T-helper 17 cell (primary cell): ENCODE data around the gene BMS1. TPM values are rescaled to one million over a fixed set of nuclear protein-coding genes. Genes with fewer than 3 reads are reported as not detected.
A peak's percentile ranks its signal among the peaks of the same experiment; 100 is the strongest.
"Not testable (repeated sequence)": the region's sequence is repeated elsewhere in the genome, so short reads cannot be mapped to it uniquely, and the experiment has no call there.

ENCODE experiments used
- ATAC-seq: fragments of 150-1000 bp; cut with Tn5 transposase; 2 replicates; pipeline ENCODE4 v1.10.0; 2021; ENCODE audit warnings: mild to moderate bottlenecking, moderate library complexity
- DNase-seq, 3 donors: peaks; one replicate each; pipeline versions ENCODE4 v3.0.0 to v3.0.0-alpha.2; 2020 to 2021
- H3K9me3 ChIP-seq: one replicate; pipeline ENCODE4 v1.7.0; 2013; ENCODE audit warnings: low read length, mild to moderate bottlenecking; ENCODE audit not compliant: control insufficient read depth, poor library complexity, severe bottlenecking
- H3K27ac Mint-ChIP-seq: one replicate; pipeline ENCODE4 v1.8.0; 2022; ENCODE audit warnings: mild to moderate bottlenecking, moderate library complexity, mixed read lengths
- H3K27me3 Mint-ChIP-seq: one replicate; pipeline ENCODE4 v1.8.0; 2022; ENCODE audit warnings: mixed read lengths
- H3K36me3 Mint-ChIP-seq: one replicate; pipeline ENCODE4 v1.8.0; 2022; ENCODE audit warnings: low read depth, mixed read lengths
- H3K4me1 Mint-ChIP-seq: one replicate; pipeline ENCODE4 v1.8.0; 2022; ENCODE audit warnings: mild to moderate bottlenecking, mixed read lengths
- H3K4me3 Mint-ChIP-seq: one replicate; pipeline ENCODE4 v1.8.0; 2022; ENCODE audit warnings: mild to moderate bottlenecking, moderate library complexity, mixed read lengths
- total RNA-seq, 4 donors: library from RNA in 2 of 4; stranded (reverse) in 2 of 4; gene quantifications; one replicate each; pipeline ENCODE4 v1.2.3 and lab custom pipeline; 2022 to 2026

The BMS1 gene
- total RNA-seq, 2 donors from 2014 or later: 13.0 to 14.2 TPM

- DNase-seq, H3K4me3 Mint-ChIP-seq, H3K4me1 Mint-ChIP-seq, H3K36me3 Mint-ChIP-seq, H3K27ac Mint-ChIP-seq, H3K9me3 ChIP-seq, ATAC-seq: not testable (repeated sequence)
- peaks cover 86% of the 10 kb centered on the region for H3K27me3 Mint-ChIP-seq
Observed at GRCh38 chr10:42860016-42860415, 77.4 kb downstream of the BMS1 start.

GRCh38 chr10:42862801-42863200, 80.2 kb downstream of the BMS1 start:
- not testable (repeated sequence) for DNase-seq, H3K36me3 Mint-ChIP-seq, H3K27ac Mint-ChIP-seq, ATAC-seq, H3K9me3 ChIP-seq, H3K4me3 Mint-ChIP-seq
- peaks cover 12% of the 10 kb centered on the region for H3K4me1 Mint-ChIP-seq
- H3K27me3 Mint-ChIP-seq: peaks cover 75% of the 10 kb centered on the region

- DNase-seq: no peak
- peaks cover 3% of the 10 kb centered on the region for H3K36me3 Mint-ChIP-seq
- peaks cover 9% of the 10 kb centered on the region for H3K4me1 Mint-ChIP-seq
- no peaks in the 10 kb centered on the region for H3K9me3 ChIP-seq
- no peak for ATAC-seq
- H3K27me3 Mint-ChIP-seq: peaks cover 58% of the 10 kb centered on the region
- no peak overlapping the region for H3K4me3 Mint-ChIP-seq
- peak overlapping the region; percentile 39 for H3K27ac Mint-ChIP-seq
Observed at GRCh38 chr10:42864575-42864974, 82.0 kb downstream of the BMS1 start.

- peaks cover 3% of the 10 kb centered on the region for H3K36me3 Mint-ChIP-seq
- H3K27ac Mint-ChIP-seq: no peak overlapping the region
- no peak for ATAC-seq
- no peaks in the 10 kb centered on the region for H3K9me3 ChIP-seq
- H3K27me3 Mint-ChIP-seq: peaks cover 57% of the 10 kb centered on the region
- peaks cover 9% of the 10 kb centered on the region for H3K4me1 Mint-ChIP-seq
- no peak for DNase-seq
- H3K4me3 Mint-ChIP-seq: peak overlapping the region; percentile 31
Observed at GRCh38 chr10:42865716-42866114, 83.1 kb downstream of the BMS1 start.

- H3K9me3 ChIP-seq: no peaks in the 10 kb centered on the region
- DNase-seq (peak in 1 of 3 donors; percentile 49), ATAC-seq (peak; percentile 71)
- Mint-ChIP-seq H3K4me1 (peaks cover 9% of the 10 kb centered on the region), H3K4me3 (peak overlapping the region; percentile 59), H3K27ac (no peak overlapping the region), H3K27me3 (peaks cover 53% of the 10 kb centered on the region), H3K36me3 (peaks cover 3% of the 10 kb centered on the region)
Observed at GRCh38 chr10:42866115-42866995, 83.8 kb downstream of the BMS1 start.

GRCh38 chr10:42867571-42867970, 85.0 kb downstream of the BMS1 start:
- Mint-ChIP-seq H3K36me3 (peaks cover 3% of the 10 kb centered on the region), H3K27me3 (peaks cover 53% of the 10 kb centered on the region), H3K4me1 (peaks cover 9% of the 10 kb centered on the region), H3K4me3 (no peak overlapping the region), H3K27ac (peak overlapping the region; percentile 45)
- DNase-seq (no peak), ATAC-seq (no peak)
- H3K9me3 ChIP-seq: no peaks in the 10 kb centered on the region

- H3K27me3 Mint-ChIP-seq: peaks cover 45% of the 10 kb centered on the region
- no peaks in the 10 kb centered on the region for H3K9me3 ChIP-seq
- H3K27ac Mint-ChIP-seq: no peak overlapping the region
- DNase-seq (no peak), ATAC-seq (no peak)
- H3K4me1 Mint-ChIP-seq: peaks cover 9% of the 10 kb centered on the region
- no peak overlapping the region for H3K4me3 Mint-ChIP-seq
- H3K36me3 Mint-ChIP-seq: peaks cover 3% of the 10 kb centered on the region
Observed at GRCh38 chr10:42868530-42868929, 85.9 kb downstream of the BMS1 start.

GRCh38 chr10:42869977-42870350, 87.4 kb downstream of the BMS1 start:
- H3K27me3 Mint-ChIP-seq: peaks cover 33% of the 10 kb centered on the region
- H3K9me3 ChIP-seq: no peaks in the 10 kb centered on the region
- no peaks in the 10 kb centered on the region for H3K36me3 Mint-ChIP-seq
- no peak for ATAC-seq
- no peak overlapping the region for H3K27ac Mint-ChIP-seq
- no peak for DNase-seq
- H3K4me1 Mint-ChIP-seq: peaks cover 9% of the 10 kb centered on the region
- peak overlapping the region; percentile 7 for H3K4me3 Mint-ChIP-seq

- peaks cover 33% of the 10 kb centered on the region for H3K27me3 Mint-ChIP-seq
- not testable (repeated sequence) for H3K4me3 Mint-ChIP-seq, H3K27ac Mint-ChIP-seq, H3K9me3 ChIP-seq, H3K36me3 Mint-ChIP-seq, H3K4me1 Mint-ChIP-seq, DNase-seq, ATAC-seq
Observed at GRCh38 chr10:42871138-42871641, 88.6 kb downstream of the BMS1 start.

- no peaks in the 10 kb centered on the region for H3K9me3 ChIP-seq
- no peak overlapping the region for H3K27ac Mint-ChIP-seq
- ATAC-seq (no peak), DNase-seq (no peak)
- H3K27me3 Mint-ChIP-seq: peaks cover 37% of the 10 kb centered on the region
- no peaks in the 10 kb centered on the region for H3K36me3 Mint-ChIP-seq
- peaks cover 3% of the 10 kb centered on the region for H3K4me1 Mint-ChIP-seq
- H3K4me3 Mint-ChIP-seq: peak overlapping the region; percentile 12
Observed at GRCh38 chr10:42871823-42872222, 89.2 kb downstream of the BMS1 start.

- Mint-ChIP-seq H3K4me1 (peaks cover 2% of the 10 kb centered on the region), H3K27ac (no peak overlapping the region), H3K27me3 (peaks cover 36% of the 10 kb centered on the region), H3K4me3 (no peak overlapping the region), H3K36me3 (no peaks in the 10 kb centered on the region)
- H3K9me3 ChIP-seq: no peaks in the 10 kb centered on the region
- no peak for ATAC-seq
- no peak for DNase-seq
Observed at GRCh38 chr10:42872865-42873435, 90.4 kb downstream of the BMS1 start.

- ATAC-seq (no peak), DNase-seq (no peak)
- Mint-ChIP-seq H3K27ac (no peak overlapping the region), H3K36me3 (no peaks in the 10 kb centered on the region), H3K4me3 (no peak overlapping the region), H3K27me3 (peaks cover 38% of the 10 kb centered on the region), H3K4me1 (peaks cover 2% of the 10 kb centered on the region)
- H3K9me3 ChIP-seq: no peaks in the 10 kb centered on the region
Observed at GRCh38 chr10:42874713-42875387, 92.3 kb downstream of the BMS1 start.

GRCh38 chr10:42875388-42875755, 92.8 kb downstream of the BMS1 start:
- Mint-ChIP-seq H3K4me1 (peaks cover 2% of the 10 kb centered on the region), H3K27ac (no peak overlapping the region), H3K4me3 (no peak overlapping the region), H3K27me3 (peaks cover 33% of the 10 kb centered on the region), H3K36me3 (no peaks in the 10 kb centered on the region)
- DNase-seq: no peak
- ATAC-seq: no peak
- H3K9me3 ChIP-seq: no peaks in the 10 kb centered on the region
